GM12878 (cell line): ENCODE data around the gene ZBTB21. TPM values are rescaled to one million over a fixed set of nuclear protein-coding genes. Genes with fewer than 3 reads are reported as not detected.

Source experiments
- ATAC-seq: fragments of 200-7000 bp; cut with Tn5 transposase; 3 replicates; pipeline ENCODE4 v1.9.1; 2020; ENCODE audit warnings: mild to moderate bottlenecking, moderate library complexity
- BruUV-seq: library from RNA; stranded (reverse); fragments of 400-500 nt; replicated peaks from 2 replicates; lab custom pipeline; 2021; lab: Mats Ljungman, UMichigan
- CTCF ChIA-PET: fragments of 300-600 bp; sonication (Branson Sonifier 250); formaldehyde crosslinking; extraction: SDS; loops from one replicate; lab custom pipeline; 2021; ENCODE audit warnings: inconsistent platforms; lab: Yijun Ruan, JAX
- POLR2A ChIA-PET: fragments of 350-600 bp; formaldehyde crosslinking; extraction: SDS; loops from one replicate; lab custom pipeline; 2021; ENCODE audit warnings: inconsistent platforms; lab: Charles Lee
- RAD21 ChIA-PET: fragments of 300-600 bp; sonication (Branson Sonifier 250); formaldehyde crosslinking; loops from one replicate; lab custom pipeline; 2023; ENCODE audit warnings: antibody characterized with exemption; ENCODE audit not compliant: unreplicated experiment; lab: Charles Lee
- SMC1A ChIA-PET: fragments of 300-600 bp; sonication (Branson Sonifier 250); formaldehyde crosslinking; loops from one replicate; lab custom pipeline; 2023; ENCODE audit not compliant: unreplicated experiment, uncharacterized antibody; lab: Charles Lee
- DNase-seq: peaks from one replicate; pipeline ENCODE4 v3.0.0-alpha.2; 2011; ENCODE audit warnings: low read depth, low spot score
- FAIRE-seq: peaks from 3 replicates; lab custom pipeline; 2011; peaks lifted over from hg19 to GRCh38; lab: Jason Lieb, UNC
- H2AFZ ChIP-seq: 2 replicates; pipeline ENCODE4 v1.6.0; 2011; ENCODE audit warnings: low read depth, low read length, control low read depth; ENCODE audit not compliant: control insufficient read depth
- H3K27ac ChIP-seq: 2 replicates; pipeline ENCODE4 v1.5.1; 2011; ENCODE audit warnings: control low read depth; ENCODE audit not compliant: control insufficient read depth, insufficient read depth
- H3K27me3 ChIP-seq, 2 experiments: replicated peaks in 1 of 2; 2 replicates each; pipeline versions ENCODE4 v1.6.0 to v1.6.1; 2011; ENCODE audit warnings: low read length in 1 of 2; ENCODE audit not compliant: control insufficient read depth in 2 of 2, insufficient read depth in 2 of 2
- H3K36me3 ChIP-seq, 2 experiments: 2 replicates each; pipeline ENCODE4 v1.5.1; 2011; ENCODE audit warnings: low read length in 1 of 2; ENCODE audit not compliant: control insufficient read depth in 2 of 2, insufficient read depth in 2 of 2
- H3K4me1 ChIP-seq: 2 replicates; pipeline ENCODE4 v1.6.1; 2011; ENCODE audit warnings: mild to moderate bottlenecking, low read length, moderate library complexity, mixed read lengths; ENCODE audit not compliant: control insufficient read depth, insufficient read depth
- H3K4me2 ChIP-seq: 2 replicates; pipeline ENCODE4 v1.6.0; 2011; ENCODE audit warnings: control low read depth; ENCODE audit not compliant: control insufficient read depth, insufficient read depth
- H3K4me3 ChIP-seq: fragments of 200-600 bp; sonication (generic); 2 replicates; pipeline ENCODE4 v1.5.1; 2016
- H3K79me2 ChIP-seq: 2 replicates; pipeline ENCODE4 v1.6.0; 2011; ENCODE audit warnings: low read length; ENCODE audit not compliant: control insufficient read depth, insufficient read depth
- H3K9ac ChIP-seq: 2 replicates; pipeline ENCODE4 v1.8.0; 2011; ENCODE audit warnings: low read length, control low read depth, mixed read lengths; ENCODE audit not compliant: control insufficient read depth, insufficient read depth
- H3K9me3 ChIP-seq: replicated peaks from 3 replicates; pipeline ENCODE4 v1.5.1; 2011; ENCODE audit warnings: mild to moderate bottlenecking, low read length; ENCODE audit not compliant: control insufficient read depth, insufficient read depth
- H4K20me1 ChIP-seq: 2 replicates; pipeline ENCODE4 v1.6.0; 2011; ENCODE audit not compliant: control insufficient read depth, insufficient read depth
- GABPA ChIP-seq: IDR thresholded peaks from 2 replicates; pipeline ENCODE4 v1.6.1; 2014; ENCODE audit warnings: antibody characterized with exemption, low read depth, mild to moderate bottlenecking, inconsistent platforms
- KAT2A ChIP-seq: conservative IDR thresholded peaks from 2 replicates; pipeline ENCODE4 v1.6.1; 2011; ENCODE audit warnings: low read depth, low read length; ENCODE audit not compliant: control insufficient read depth
- PKNOX1 ChIP-seq: fragments of 450-650 bp; IDR thresholded peaks from 2 replicates; pipeline ENCODE4 v1.6.1; 2016; ENCODE audit warnings: mild to moderate bottlenecking
- SMARCA5 ChIP-seq: fragments of 450-650 bp; IDR thresholded peaks from 2 replicates; pipeline ENCODE4 v1.6.1; 2017; ENCODE audit warnings: mild to moderate bottlenecking
- TARDBP ChIP-seq: IDR thresholded peaks from 2 replicates; pipeline ENCODE4 v1.6.1; 2016; ENCODE audit warnings: borderline replicate concordance
- USF2 ChIP-seq: IDR thresholded peaks from 2 replicates; pipeline ENCODE4 v1.6.1; 2011; ENCODE audit warnings: low read depth, low read length, improper control_type of control experiment, borderline replicate concordance
- ZNF687 ChIP-seq: fragments of 450-650 bp; IDR thresholded peaks from 2 replicates; pipeline ENCODE4 v1.6.1; 2017; ENCODE audit warnings: mild to moderate bottlenecking, moderate library complexity
- WGBS: methylation state at CpG from one replicate; pipeline ENCODE4 v1.1.6; 2016; ENCODE audit warnings: low lambda C conversion rate; ENCODE audit not compliant: insufficient replicate concordance, insufficient coverage; ENCODE audit errors: missing lambda C conversion rate; 5-methylcytosine and 5-hydroxymethylcytosine counted together
- in situ Hi-C: fragments of 300-500 bp; cut with MboI; formaldehyde crosslinking; loops from 9 replicates; pipeline ENCODE4 v1.14.3; 2018; ENCODE audit warnings: mixed read lengths
- intact Hi-C: fragments of 100-400 bp; cut with micrococcal nuclease; formaldehyde crosslinking; loops from one replicate; pipeline ENCODE4 v1.14.2; 2022; ENCODE audit not compliant: unreplicated experiment
- polyA plus RNA-seq, 11 experiments: library from polyadenylated mRNA; depleted of rRNA in 4 of 11; unstranded in 6 of 11; stranded (reverse) in 5 of 11; fragments of >200 nt; fragmentation: Nextera tagmentation in 4 of 11; fragmentation: Illumina TruSeq in 1 of 11; extraction: Ambion mirVana in 4 of 11; extraction: Trizol in 1 of 11; gene quantifications; 1 replicate in 1 of 11; 2 replicates in 10 of 11; pipeline versions ENCODE4 v1.2.1 to v1.2.3, GENCODE V29; 2011 to 2016; ENCODE audit warnings: inconsistent platforms in 2 of 11, missing spikeins in 2 of 11, low read depth in 1 of 11
- total RNA-seq, 4 experiments: library from RNA; depleted of rRNA in 3 of 4; stranded (reverse); fragments of >200 nt in 3 of 4; fragmentation: Illumina TruSeq in 1 of 4; extraction: Trizol in 1 of 4; gene quantifications; 2 replicates each; pipeline versions ENCODE4 v1.2.1 to v1.2.3, GENCODE V29; 2013 to 2021

Gene ZBTB21
- total and polyA plus RNA-seq, 10 of the 15 experiments (the other 5 are each of a cell fraction or from before 2014, with no cell fraction given) = 1.8 to 21.6 (median 10.6) TPM

- POLR2A ChIA-PET = no interaction called here
- RAD21 ChIA-PET = interaction anchor here (0.7 to 1.3 kb wide), 2 partner anchors 69 to 73 kb away, joined by 3 read pairs; no protein-coding TSS in a partner anchor
- in situ Hi-C loops (no loop called here), intact Hi-C loops (no loop called here)
- Histone ChIP-seq H3K27ac (no peak overlapping the region), H2AFZ (no peak overlapping the region), H4K20me1 (no peaks in the 10 kb centered on the region), H3K4me3 (no peak overlapping the region), H3K4me2 (no peak overlapping the region), H3K4me1 (no peaks in the 10 kb centered on the region), H3K27me3 (no peaks in the 10 kb centered on the region; a peak in 2 of 4 replicates), H3K9me3 (no peaks in the 10 kb centered on the region; the same call in 2 of the 3 replicates), H3K36me3 (no peaks in the 10 kb centered on the region), H3K9ac (no peak overlapping the region), H3K79me2 (no peaks in the 10 kb centered on the region)
- DNase-seq (no peak), FAIRE-seq (no peak), ATAC-seq (no peak)
- SMC1A ChIA-PET = no interaction called here
- TF ChIP-seq PKNOX1 (no peak), ZNF687 (no peak), KAT2A (no peak), USF2 (no peak), TARDBP (no peak), GABPA (no peak), SMARCA5 (no peak)
- no TSS peak for BruUV-seq
- CTCF ChIA-PET = interaction anchor here (1.0 kb wide), 1 partner anchor 22 kb away, joined by 3 read pairs; no protein-coding TSS in a partner anchor
- 48% methylated on average over 8 of the region's 8 CpGs for WGBS
These were observed 28.8 kb upstream of the ZBTB21 start for GRCh38 chr21:42038826-42039425.
